Activated CD8-positive, alpha-beta memory T cell treated with anti-CD3 and anti-CD28 coated beads for 4 hours (primary cell): ENCODE data around the gene PHETA2.

Experiments used
- DNase-seq, 2 donors: peaks; one replicate each; pipeline ENCODE4 v3.0.0-alpha.2; 2020; ENCODE audit warnings: low read depth in 2 of 2

Gene PHETA2, protein sequence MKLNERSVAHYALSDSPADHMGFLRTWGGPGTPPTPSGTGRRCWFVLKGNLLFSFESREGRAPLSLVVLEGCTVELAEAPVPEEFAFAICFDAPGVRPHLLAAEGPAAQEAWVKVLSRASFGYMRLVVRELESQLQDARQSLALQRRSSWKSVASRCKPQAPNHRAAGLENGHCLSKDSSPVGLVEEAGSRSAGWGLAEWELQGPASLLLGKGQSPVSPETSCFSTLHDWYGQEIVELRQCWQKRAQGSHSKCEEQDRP

DNA sequence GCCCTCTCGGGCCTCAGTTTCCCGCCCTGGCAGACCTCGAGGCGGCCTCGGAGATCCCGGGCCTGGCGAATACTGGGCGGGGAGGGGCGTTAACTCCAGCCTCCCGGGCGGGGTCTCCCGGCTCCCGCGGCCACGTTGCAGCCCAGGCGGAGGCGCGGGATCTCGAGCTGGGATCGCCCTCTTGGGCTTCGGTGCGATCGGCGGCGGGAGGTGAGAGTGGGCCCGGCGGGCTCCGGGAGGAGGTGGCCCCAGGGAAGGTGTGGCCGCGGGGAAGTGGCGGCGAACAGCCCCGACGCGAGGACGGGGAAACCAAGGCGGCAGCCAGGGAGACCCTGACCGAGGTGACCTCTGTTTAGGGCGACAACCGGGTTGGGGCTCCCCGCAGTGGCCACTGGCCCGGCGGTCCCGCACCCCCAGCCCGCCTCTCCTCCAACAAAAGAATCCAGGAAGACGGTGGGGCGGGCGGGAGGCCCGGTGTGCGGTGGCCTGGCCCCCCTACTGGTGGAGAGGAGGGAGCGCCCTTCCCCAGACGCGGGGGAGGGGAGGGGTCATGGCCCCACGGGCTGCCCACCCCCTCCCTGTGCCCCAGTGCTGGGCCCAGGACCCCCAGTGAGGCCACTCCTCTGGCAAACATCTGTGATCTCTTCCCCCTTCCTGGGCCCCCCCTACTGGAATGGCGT is at the start of gene PHETA2:
PHETA2 (plus strand) TSS at position 117 of the 680 bp plus-strand sequence. CDS start 3,046 bp downstream, outside the sequence.
- DNase-seq: no peak

DNA sequence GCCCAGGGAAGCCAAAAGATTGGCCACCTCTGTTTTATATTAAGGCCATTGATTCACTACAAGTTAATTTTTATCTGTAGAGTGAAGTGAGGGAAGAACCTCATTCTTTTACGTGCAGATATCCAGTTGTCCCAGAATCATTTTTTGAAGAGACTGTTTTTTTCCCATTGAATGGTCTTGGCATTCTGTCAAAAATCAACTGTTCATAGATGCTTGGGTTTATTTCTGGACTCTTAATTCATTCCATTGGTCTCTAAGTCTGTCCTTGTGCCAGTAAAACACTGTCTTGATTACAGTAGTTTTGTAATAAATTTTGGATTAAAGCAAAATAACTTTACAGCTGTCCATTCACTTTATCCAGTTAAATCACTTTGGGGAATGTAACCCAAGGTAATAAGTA is 48.6 kb upstream of the PHETA2 start:
- no peak for DNase-seq

DNA sequence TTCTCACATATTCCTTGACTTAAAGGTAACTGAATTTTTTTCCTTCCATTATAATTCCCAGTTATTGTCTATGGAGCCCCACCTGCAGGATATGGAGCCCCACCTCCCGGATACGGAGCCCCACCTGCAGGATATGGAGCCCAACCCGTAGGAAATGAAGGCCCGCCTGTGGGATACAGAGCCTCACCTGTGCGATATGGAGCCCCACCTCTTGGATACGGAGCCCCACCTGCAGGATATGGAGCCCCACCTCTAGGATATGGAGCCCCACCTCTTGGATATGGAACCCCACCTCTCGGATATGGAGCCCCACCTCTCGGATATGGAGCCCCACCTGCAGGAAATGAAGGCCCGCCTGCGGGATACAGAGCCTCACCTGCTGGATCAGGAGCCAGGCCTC is 47.3 kb upstream of the PHETA2 start:
- DNase-seq: no peak

DNA sequence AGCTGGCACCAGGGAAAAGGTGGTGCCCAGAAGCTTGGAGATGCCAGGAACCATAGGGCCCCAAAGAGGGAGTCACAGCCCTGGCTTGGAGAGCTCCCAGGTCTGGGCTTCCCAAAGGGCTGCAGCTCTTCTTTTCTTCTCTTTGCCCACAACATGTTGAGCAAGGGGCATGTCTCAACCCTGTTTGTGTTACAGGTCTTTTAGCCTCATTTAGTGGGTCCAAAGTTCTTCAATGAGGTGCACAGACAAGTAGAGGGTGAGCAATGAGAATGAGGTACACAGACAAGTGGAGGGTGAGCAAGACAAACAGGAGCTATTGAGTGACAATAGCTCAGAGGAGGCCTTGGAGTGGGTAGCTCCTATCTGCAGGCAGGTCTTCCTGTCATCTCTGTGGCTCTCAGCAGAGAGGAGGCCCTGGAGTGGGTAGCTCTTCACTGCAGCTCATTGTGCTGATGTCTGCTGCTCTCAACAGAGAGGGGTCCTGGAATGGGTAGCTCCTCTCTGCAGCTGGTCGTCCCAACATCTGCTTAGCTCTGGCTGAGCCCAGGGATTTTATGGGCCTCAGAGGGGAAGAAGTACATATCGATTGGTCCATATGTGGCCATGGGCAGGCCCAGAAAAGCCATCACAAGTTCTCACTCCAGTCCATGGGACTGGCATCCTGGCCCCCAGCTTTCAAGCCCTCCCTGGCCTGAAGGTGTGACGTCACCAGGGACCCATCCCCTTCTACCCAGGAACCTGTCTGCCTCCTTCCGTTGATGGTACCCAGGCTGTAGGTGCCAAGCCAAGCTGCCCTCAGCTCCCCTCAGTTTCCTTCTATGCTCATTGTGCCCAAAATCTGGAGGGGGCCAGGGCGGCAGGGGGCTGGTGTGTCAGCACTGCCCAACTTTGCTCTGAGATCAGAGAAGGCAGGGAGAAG is 40.5 kb upstream of the PHETA2 start:
- no peak for DNase-seq

DNA sequence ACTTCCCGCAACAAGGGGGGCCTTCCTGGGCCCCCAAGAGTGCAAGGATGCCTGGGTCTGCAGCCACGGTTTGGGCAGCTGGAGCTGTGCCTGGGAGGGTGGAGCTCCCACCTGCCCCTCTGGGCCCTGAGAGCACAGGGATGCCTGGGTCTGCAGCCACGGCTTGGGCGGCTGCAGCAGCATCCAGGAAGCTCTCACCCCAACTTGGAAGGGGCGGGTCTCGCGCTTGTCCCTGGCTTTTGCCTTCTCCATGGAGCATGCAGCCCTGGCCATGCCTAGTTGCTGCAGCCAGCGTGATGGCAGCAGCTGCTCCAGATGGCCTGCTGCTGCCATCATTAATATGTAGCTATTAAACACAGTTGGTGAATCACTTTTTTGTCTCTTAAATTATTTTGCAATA is 38.8 kb upstream of the PHETA2 start:
- no peak for DNase-seq

DNA sequence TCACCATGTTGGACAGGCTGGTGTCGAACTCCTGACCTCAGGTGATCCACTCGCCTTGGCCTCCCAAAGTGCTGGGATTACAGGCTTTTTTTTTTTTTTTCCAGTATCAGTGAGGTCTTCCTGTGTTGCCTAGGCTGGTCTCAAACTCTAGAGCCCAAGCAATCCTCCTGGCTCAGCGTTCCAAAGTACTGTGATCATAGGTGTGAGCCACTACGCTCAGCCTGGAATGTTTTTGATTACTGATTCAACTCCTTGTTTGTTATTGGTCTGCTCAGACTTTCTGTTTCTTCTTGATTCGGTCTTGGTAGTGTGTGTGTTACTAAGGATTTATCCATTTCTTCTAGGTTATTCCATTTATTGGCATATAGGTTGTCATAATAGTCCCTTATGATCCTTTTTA is 34.8 kb upstream of the PHETA2 start:
- no peak for DNase-seq

DNA sequence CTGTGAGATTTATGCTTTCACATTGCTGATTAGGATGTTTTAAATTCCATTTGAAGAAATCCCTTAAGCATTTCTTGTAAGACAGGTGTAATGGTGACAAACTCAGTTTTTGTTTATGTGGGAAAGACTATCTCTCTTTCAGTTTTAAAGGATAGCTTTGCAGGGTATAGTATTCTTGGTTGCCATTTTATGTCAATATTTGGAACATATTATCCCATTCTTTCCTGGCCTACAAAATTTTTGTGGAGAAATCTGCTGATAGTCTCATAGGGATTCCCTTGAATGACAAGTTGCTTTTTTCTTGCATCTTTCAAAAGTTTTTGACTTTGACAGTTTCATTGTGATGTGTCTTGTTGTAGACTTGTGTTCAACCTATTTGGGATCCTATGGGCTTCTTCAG is 32.3 kb upstream of the PHETA2 start:
- DNase-seq: no peak

- DNase-seq: no peak
Measured at GRCh38 chr22:42050641-42051180, 23.3 kb upstream of the PHETA2 start.

GRCh38 chr22:42052765-42053164 is 21.3 kb upstream of the PHETA2 start:
- DNase-seq: no peak

DNA sequence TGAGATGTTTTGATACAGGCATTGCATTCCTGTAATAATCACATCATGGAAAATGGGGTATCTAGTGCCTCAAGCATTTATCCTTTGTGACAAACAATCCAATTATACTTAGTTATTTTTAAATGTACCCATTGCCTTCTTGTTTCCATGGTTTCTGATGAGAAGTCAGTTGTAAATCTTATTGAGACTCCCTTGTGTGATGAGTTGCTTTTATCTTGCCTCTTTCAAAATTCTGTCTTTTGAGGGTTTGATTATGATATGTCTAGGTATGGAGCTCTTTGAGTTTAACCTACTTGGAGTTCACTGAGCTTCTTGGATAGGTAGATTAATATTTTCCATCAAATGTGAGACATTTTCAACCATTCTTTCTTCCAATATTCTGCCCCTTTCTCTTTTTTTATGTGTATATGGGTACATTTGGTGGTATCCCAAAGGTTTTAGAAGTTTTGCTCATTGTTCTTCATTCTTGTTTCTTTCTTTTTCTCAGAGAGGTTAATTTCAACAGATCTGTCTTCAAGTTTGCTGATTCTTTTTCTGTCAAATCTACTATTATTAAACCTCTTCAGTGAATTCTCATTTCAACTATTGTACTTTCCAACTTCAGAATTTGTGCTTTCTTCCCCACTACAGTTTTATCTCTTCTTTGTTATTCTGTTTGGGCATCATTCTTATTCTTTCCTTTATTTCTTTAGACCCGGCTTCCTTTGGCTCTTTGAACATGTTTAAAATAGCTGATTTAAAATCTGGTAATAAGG is 17.1 kb upstream of the PHETA2 start:
- DNase-seq: no peak

DNA sequence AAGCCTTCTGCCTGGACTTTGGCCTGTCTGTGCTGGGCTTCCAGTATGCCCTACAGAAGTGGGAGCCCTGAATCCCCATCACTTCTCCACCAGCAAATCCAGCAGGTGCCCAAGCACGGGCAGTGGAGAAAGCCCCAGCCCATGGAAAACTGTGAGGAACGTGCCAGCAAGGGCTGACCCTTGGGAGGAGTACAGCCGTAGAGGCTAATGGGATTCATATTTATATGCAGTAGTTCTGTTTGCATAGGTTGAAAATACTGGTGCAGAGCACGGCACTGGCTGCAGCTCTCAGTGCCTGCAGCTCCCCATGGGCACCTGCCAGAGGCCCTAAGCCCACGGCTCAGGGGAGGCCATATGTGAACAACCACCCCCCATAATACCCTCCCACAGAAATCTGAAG is 13.6 kb upstream of the PHETA2 start:
- DNase-seq: no peak

- DNase-seq: no peak
Measured at GRCh38 chr22:42061041-42061440, 13.0 kb upstream of the PHETA2 start.

DNA sequence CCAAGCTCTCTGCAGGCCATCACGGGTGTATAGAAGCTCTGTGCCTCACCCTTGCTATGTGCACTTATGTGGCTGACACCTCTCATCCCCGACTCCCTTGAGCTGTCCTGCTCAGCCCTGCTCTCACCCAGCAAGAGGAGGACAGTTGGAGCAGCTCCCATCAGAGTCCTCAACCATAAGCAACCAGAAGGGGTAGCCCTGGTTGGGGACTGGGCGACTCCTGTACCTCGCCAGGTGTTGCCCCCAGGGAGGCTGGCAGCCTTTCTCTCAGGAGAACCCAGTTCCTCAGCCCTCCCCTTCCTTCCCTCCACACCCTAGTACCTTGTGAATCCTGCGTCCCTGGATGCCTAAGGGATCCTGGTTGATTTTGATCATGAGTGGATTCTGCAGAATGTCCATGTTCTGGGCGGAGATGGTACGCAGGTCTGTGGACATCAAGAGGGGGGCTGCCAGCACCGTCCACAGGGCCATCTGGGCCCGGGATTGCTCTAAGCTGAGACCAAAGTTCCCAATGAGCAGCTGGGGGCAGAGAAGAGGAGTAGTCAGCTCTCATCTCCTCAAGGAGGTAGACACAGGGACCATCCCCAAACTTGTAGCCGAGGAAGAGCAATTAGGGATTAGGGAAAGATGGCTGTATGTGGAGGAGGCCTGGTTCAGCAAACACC is 11.4 kb upstream of the PHETA2 start:
- DNase-seq: no peak

GRCh38 chr22:42064629-42065028 is 9.4 kb upstream of the PHETA2 start:
- no peak for DNase-seq

DNA sequence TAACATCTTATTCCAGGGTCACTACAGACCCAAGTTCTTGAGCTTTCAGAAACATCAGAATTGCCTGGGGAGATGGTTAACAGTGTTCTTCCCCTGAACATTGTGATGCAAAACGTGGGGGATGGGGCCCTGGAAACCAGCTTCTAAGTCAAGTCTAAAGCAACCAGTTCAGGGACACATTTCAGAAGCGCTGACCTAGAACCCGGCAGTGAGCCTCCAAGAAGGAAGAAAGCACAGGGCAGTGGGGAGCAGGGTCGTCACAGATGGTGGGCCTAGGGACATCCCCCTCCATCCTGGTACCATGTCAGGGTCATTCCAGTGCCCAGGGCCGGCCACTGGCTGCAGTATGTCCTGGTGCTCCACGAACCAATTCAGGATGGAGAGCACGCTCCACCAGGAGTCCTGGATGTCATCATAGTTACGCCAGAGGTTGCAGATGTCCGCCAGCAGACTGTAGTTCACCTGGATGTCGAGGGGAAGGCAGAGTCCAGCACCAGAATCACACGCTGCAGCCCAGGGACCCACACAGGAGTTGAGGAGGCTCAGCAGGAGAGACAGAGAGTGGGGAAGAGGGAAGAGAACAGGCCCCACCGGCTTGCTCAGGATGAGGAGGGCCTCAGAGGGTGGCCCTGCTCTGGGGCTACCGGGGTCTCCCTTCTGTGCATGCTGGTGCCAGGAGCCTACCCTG is 8.5 kb upstream of the PHETA2 start:
- DNase-seq: no peak

DNA sequence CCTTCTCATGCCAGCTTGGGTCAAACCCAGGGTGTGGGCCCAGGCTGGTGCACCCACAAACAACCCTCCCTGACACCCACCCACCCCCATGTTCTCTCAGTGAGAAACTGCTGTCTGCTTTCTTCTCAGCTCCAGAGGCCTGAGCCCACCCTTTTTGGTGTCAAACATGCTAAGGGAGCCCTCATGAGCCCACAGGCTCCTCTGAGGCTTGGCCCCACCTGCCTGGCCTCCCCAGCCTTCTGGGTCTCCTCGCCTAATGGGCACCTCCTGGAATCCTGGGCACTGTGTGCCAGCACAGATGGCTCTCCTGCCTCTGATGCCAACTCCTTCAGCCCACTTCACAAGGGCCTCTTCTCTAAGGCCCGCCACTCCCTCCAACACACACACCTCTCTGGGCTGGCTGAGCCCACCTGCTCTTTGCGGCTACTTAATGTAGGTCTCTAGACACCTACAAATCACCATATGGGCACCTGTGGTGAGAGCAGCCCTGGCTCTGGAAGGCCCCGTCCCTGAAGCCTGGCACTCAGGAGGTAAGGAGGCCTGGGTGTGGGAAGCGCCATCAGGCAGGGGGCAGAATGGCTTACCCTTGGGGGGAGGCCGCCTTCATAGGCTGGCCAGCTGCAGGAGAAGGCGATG is 7.8 kb upstream of the PHETA2 start:
- DNase-seq: no peak

DNA sequence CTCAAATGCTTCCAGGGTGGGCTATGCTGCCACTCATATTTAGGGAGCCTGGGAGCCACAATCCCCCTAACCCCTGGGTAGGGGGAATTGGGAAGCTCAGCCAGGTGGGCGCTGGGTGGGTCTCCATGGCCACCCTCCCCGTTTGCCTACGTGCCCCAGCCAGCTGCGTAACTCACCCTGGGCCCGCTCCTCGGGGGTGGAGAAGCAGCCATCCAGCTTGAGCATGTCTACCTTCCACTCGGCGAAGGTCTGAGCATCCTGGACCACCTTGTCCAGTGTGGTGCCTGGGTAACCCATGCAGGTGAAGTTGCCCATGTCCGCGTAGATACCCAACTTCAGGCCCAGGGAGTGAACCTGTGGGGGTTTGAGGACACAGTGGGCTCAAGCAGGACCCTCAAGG is 7.1 kb upstream of the PHETA2 start:
- DNase-seq: no peak

DNA sequence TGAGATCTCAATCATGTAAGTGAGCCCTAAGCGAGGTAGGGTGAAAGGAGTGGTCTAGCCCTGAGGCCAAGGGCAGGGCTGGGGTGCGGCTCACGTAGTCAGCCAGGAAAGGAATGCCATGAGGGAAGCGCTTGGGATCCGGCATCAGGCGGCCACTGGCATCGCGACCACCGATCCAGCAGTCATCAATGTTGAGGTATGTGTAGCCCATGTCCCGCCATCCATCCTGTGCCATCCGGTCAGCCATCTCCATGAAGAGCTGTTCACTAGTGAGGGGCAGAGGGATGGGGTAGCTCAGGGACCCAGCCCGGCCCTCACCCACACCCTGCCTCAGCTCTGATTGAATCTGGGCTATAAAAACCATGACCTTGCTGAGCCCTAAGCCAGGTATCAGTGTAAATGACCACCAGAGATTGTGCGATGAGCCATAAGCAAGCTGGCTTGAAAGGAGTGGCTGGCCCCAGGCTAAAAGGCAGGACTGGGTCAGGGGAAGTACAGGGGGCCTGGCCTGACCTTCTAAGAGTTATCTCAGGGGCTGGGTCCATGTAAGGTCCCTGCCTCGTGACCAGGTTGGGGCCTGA is 6.3 kb upstream of the PHETA2 start:
- DNase-seq: no peak

DNA sequence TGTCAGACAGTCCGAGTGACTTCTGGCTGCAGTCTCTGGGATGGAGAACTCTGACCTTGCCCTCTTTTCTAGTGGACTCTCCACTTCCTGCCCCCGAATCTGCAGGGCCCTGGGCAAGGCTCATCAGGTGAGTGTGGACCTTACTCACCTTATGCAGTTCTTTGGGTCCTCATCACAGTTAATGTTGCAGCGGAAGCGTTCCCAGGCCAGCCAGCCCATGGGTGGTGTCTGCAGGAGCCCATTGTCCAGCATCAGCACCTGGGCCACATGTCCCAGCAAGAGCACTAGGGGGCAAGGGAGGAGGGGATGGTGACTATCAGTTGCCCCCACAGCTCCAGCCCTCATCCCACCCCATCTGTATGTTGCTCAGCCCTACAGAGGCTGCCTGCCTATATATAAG is 5.8 kb upstream of the PHETA2 start:
- no peak for DNase-seq
